ENCODE data around the gene ST3GAL4. TPM values are rescaled to one million over a fixed set of nuclear protein-coding genes. Genes with fewer than 3 reads are reported as not detected.
A peak's percentile ranks its signal among the peaks of the same experiment; 100 is the strongest.
"Not testable (repeated sequence)": the region's sequence is repeated elsewhere in the genome, so short reads cannot be mapped to it uniquely, and the experiment has no call there.

ST3GAL4 gene
- polyA plus RNA-seq, 1 donor = 20.4 TPM

DNA sequence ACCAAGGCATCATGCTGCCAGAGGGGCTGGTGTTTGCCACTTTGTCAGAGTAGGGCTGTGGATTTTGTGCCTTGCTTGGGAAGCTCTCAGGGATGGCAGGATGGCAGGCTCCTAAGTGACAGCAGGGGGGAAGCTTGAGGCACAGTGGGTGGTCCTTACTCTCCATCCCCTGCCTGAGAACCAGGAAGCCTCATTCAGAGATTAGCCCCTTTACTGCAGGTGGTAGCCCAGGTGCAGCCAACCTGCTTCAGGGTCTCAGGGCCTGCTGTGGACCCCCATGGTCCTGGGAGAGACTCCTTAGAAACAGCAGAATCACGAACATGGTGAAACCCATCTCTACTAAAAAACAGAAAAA, 8.9 kb upstream of the ST3GAL4 start:
- H3K9me3 ChIP-seq (ENCODE audit: control insufficient read depth, low read depth, low read length) = no peaks in the 10 kb centered on the region
- no peak overlapping the region for H3K27ac ChIP-seq (ENCODE audit: low read length)
- no CpG with 5 or more reads among the region's 1 CpG for WGBS (ENCODE audit: insufficient coverage, low lambda C conversion rate)
- DNase-seq = no peak
- peaks cover 37% of the 10 kb centered on the region for H3K36me3 ChIP-seq (ENCODE audit: control insufficient read depth, insufficient read depth, low read length)
- H3K4me1 ChIP-seq (ENCODE audit: control insufficient read depth, insufficient read depth, low read length) = peaks cover 5% of the 10 kb centered on the region
- H3K27me3 ChIP-seq (ENCODE audit: control insufficient read depth, insufficient read depth, low read length) = no peaks in the 10 kb centered on the region
- H3K4me3 ChIP-seq (ENCODE audit: low read length) = no peak overlapping the region

GRCh38 chr11:126346946-126347345, 8.5 kb upstream of the ST3GAL4 start:
- H3K4me3 ChIP-seq (ENCODE audit: low read length); H3K27me3 ChIP-seq (ENCODE audit: control insufficient read depth, insufficient read depth, low read length); H3K27ac ChIP-seq (ENCODE audit: low read length); DNase-seq; H3K4me1 ChIP-seq (ENCODE audit: control insufficient read depth, insufficient read depth, low read length); H3K9me3 ChIP-seq (ENCODE audit: control insufficient read depth, low read depth, low read length): not testable (repeated sequence)
- peaks cover 34% of the 10 kb centered on the region for H3K36me3 ChIP-seq (ENCODE audit: control insufficient read depth, insufficient read depth, low read length)
- WGBS (ENCODE audit: insufficient coverage, low lambda C conversion rate) = 20% methylated on average over 1 of the region's 7 CpGs

- H3K27ac ChIP-seq (ENCODE audit: low read length) = peak overlapping the region; percentile 23
- H3K27me3 ChIP-seq (ENCODE audit: control insufficient read depth, insufficient read depth, low read length) = no peaks in the 10 kb centered on the region
- no CpG with 5 or more reads among the region's 17 CpGs for WGBS (ENCODE audit: insufficient coverage, low lambda C conversion rate)
- DNase-seq = no peak
- H3K36me3 ChIP-seq (ENCODE audit: control insufficient read depth, insufficient read depth, low read length) = peaks cover 28% of the 10 kb centered on the region
- no peaks in the 10 kb centered on the region for H3K9me3 ChIP-seq (ENCODE audit: control insufficient read depth, low read depth, low read length)
- peaks cover 5% of the 10 kb centered on the region for H3K4me1 ChIP-seq (ENCODE audit: control insufficient read depth, insufficient read depth, low read length)
- no peak overlapping the region for H3K4me3 ChIP-seq (ENCODE audit: low read length)
These were observed 7.5 kb upstream of the ST3GAL4 start for GRCh38 chr11:126347751-126348668.

- H3K27me3 ChIP-seq (ENCODE audit: control insufficient read depth, insufficient read depth, low read length) = no peaks in the 10 kb centered on the region
- no peaks in the 10 kb centered on the region for H3K9me3 ChIP-seq (ENCODE audit: control insufficient read depth, low read depth, low read length)
- H3K27ac ChIP-seq (ENCODE audit: low read length) = no peak overlapping the region
- no peak overlapping the region for H3K4me3 ChIP-seq (ENCODE audit: low read length)
- H3K4me1 ChIP-seq (ENCODE audit: control insufficient read depth, insufficient read depth, low read length) = peaks cover 5% of the 10 kb centered on the region
- no peak for DNase-seq
- H3K36me3 ChIP-seq (ENCODE audit: control insufficient read depth, insufficient read depth, low read length) = peaks cover 18% of the 10 kb centered on the region
- no CpG with 5 or more reads among the region's 8 CpGs for WGBS (ENCODE audit: insufficient coverage, low lambda C conversion rate)
These were observed 6.5 kb upstream of the ST3GAL4 start for GRCh38 chr11:126348806-126349582.

DNA sequence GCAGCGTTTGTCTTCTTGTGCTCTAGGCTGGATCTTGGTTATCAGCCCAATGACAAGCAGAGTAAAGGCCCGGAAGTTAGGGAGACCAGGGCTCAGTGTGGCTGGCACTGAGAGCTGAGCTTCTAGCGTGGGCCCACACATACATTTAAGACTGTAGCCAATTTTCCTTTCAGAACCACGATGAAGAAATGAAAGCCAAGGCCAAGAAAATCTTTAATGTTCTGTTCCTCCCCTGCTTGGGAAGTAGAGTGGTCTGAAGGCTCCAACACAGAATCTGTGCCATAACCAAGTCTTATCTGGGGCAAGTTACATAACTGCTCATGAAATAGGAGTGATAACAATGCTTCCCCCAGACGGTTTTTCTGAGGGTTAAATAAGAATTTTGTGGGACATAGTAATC, 4.7 kb upstream of the ST3GAL4 start:
- H3K27me3 ChIP-seq (ENCODE audit: control insufficient read depth, insufficient read depth, low read length) = peaks cover 2% of the 10 kb centered on the region
- no peak overlapping the region for H3K4me3 ChIP-seq (ENCODE audit: low read length)
- H3K9me3 ChIP-seq (ENCODE audit: control insufficient read depth, low read depth, low read length) = no peaks in the 10 kb centered on the region
- no CpG with 5 or more reads among the region's 5 CpGs for WGBS (ENCODE audit: insufficient coverage, low lambda C conversion rate)
- no peak for DNase-seq
- H3K27ac ChIP-seq (ENCODE audit: low read length) = no peak overlapping the region
- peaks cover 10% of the 10 kb centered on the region for H3K4me1 ChIP-seq (ENCODE audit: control insufficient read depth, insufficient read depth, low read length)
- H3K36me3 ChIP-seq (ENCODE audit: control insufficient read depth, insufficient read depth, low read length) = peaks cover under 1% of the 10 kb centered on the region

DNA sequence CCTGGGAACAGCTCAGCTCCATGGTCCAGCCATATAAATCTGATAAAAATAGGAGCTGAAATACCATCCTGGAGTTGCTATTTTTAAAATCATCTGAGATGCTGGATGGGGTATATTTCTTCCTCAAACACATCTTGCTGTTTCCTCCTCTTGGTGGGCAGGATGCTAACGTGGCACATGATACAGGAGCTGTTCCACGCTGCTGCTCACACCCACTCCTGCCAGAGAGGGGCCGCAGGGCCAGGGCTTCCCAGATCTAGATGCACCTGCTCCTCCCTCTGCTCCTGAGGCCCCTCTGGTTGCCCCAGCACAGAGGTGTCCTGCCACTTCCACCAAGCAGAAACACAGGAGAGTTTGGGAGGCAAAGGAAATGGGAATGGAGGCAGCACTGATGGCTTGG, 3.3 kb upstream of the ST3GAL4 start:
- Histone ChIP-seq H3K36me3 (ENCODE audit: control insufficient read depth, insufficient read depth, low read length) (no peaks in the 10 kb centered on the region), H3K27me3 (ENCODE audit: control insufficient read depth, insufficient read depth, low read length) (peaks cover 2% of the 10 kb centered on the region), H3K9me3 (ENCODE audit: control insufficient read depth, low read depth, low read length) (no peaks in the 10 kb centered on the region), H3K4me1 (ENCODE audit: control insufficient read depth, insufficient read depth, low read length) (peaks cover 17% of the 10 kb centered on the region), H3K27ac (ENCODE audit: low read length) (no peak overlapping the region), H3K4me3 (ENCODE audit: low read length) (no peak overlapping the region)
- no CpG with 5 or more reads among the region's 3 CpGs for WGBS (ENCODE audit: insufficient coverage, low lambda C conversion rate)
- no peak for DNase-seq

- Histone ChIP-seq H3K4me3 (ENCODE audit: low read length) (no peak overlapping the region), H3K9me3 (ENCODE audit: control insufficient read depth, low read depth, low read length) (no peaks in the 10 kb centered on the region), H3K27ac (ENCODE audit: low read length) (no peak overlapping the region), H3K36me3 (ENCODE audit: control insufficient read depth, insufficient read depth, low read length) (no peaks in the 10 kb centered on the region), H3K27me3 (ENCODE audit: control insufficient read depth, insufficient read depth, low read length) (peaks cover 2% of the 10 kb centered on the region), H3K4me1 (ENCODE audit: control insufficient read depth, insufficient read depth, low read length) (peaks cover 22% of the 10 kb centered on the region)
- 80% methylated on average over 2 of the region's 4 CpGs for WGBS (ENCODE audit: insufficient coverage, low lambda C conversion rate)
- DNase-seq = no peak
These were observed 2.3 kb upstream of the ST3GAL4 start for GRCh38 chr11:126352934-126353801.

GRCh38 chr11:126354631-126355323, 709 bp upstream of the ST3GAL4 start:
- Histone ChIP-seq H3K27ac (ENCODE audit: low read length) (peak overlapping the region; percentile 57), H3K4me1 (ENCODE audit: control insufficient read depth, insufficient read depth, low read length) (peaks cover 29% of the 10 kb centered on the region)
- WGBS (ENCODE audit: insufficient coverage, low lambda C conversion rate) = no CpG with 5 or more reads among the region's 15 CpGs

GRCh38 chr11:126355926-126356897, 726 bp downstream of the ST3GAL4 start:
- Histone ChIP-seq H3K36me3 (ENCODE audit: control insufficient read depth, insufficient read depth, low read length) (no peaks in the 10 kb centered on the region), H3K27me3 (ENCODE audit: control insufficient read depth, insufficient read depth, low read length) (peaks cover 2% of the 10 kb centered on the region), H3K4me1 (ENCODE audit: control insufficient read depth, insufficient read depth, low read length) (peaks cover 34% of the 10 kb centered on the region), H3K9me3 (ENCODE audit: control insufficient read depth, low read depth, low read length) (no peaks in the 10 kb centered on the region), H3K27ac (ENCODE audit: low read length) (no peak overlapping the region), H3K4me3 (ENCODE audit: low read length) (peak overlapping the region; percentile 41)
- DNase-seq = peak in 1 of 2 donors; percentile 51
- WGBS (ENCODE audit: insufficient coverage, low lambda C conversion rate) = no CpG with 5 or more reads among the region's 46 CpGs

More at GRCh38 chr11:126354631-126355323, 709 bp upstream of the ST3GAL4 start:
- DNase-seq = no peak
- H3K4me3 ChIP-seq (ENCODE audit: low read length) = peak overlapping the region; percentile 69
- no peaks in the 10 kb centered on the region for H3K9me3 ChIP-seq (ENCODE audit: control insufficient read depth, low read depth, low read length)
- H3K27me3 ChIP-seq (ENCODE audit: control insufficient read depth, insufficient read depth, low read length) = peaks cover 2% of the 10 kb centered on the region
- H3K36me3 ChIP-seq (ENCODE audit: control insufficient read depth, insufficient read depth, low read length) = no peaks in the 10 kb centered on the region

Data from large intestine (tissue), 3 donors.